Stimulated activated CD4-positive, alpha-beta T cell treated with anti-CD3 and anti-CD28 coated beads, TNF-alpha, amount 100 ng/mL, for 1 hour (primary cell): ENCODE measurements around the gene BEGAIN.

Experiments
- DNase-seq, 3 donors: peaks; one replicate each; pipeline ENCODE4 v3.0.0-alpha.2; 2020; ENCODE audit warnings: low read depth in 3 of 3, low spot score in 1 of 3

Gene BEGAIN

GRCh38 chr14:100587086-100587762 is at the start of gene BEGAIN:
BEGAIN (minus strand) TSS chr14:100587417; CDS start chr14:100587290, 127 bp downstream.
- peak in 1 of 3 donors; percentile 30 for DNase-seq

GRCh38 chr14:100636559-100636958 is 49.3 kb upstream of the BEGAIN start:
- DNase-seq: no peak

- DNase-seq: no peak
Measured at GRCh38 chr14:100634026-100634425, 46.8 kb upstream of the BEGAIN start.

- DNase-seq: no peak
Measured at GRCh38 chr14:100633406-100633805, 46.2 kb upstream of the BEGAIN start.

- no peak for DNase-seq
Measured at GRCh38 chr14:100629696-100630095, 42.5 kb upstream of the BEGAIN start.

GRCh38 chr14:100629098-100629497 is 41.9 kb upstream of the BEGAIN start:
- DNase-seq: no peak

- no peak for DNase-seq
Measured at GRCh38 chr14:100628225-100628624, 41.0 kb upstream of the BEGAIN start.

GRCh38 chr14:100626614-100627013 is 39.4 kb upstream of the BEGAIN start:
- no peak for DNase-seq

GRCh38 chr14:100623961-100624360 is 36.7 kb upstream of the BEGAIN start:
- DNase-seq: no peak

- no peak for DNase-seq
Measured at GRCh38 chr14:100623557-100623956, 36.3 kb upstream of the BEGAIN start.

- no peak for DNase-seq
Measured at GRCh38 chr14:100622708-100623485, 35.7 kb upstream of the BEGAIN start.

- no peak for DNase-seq
Measured at GRCh38 chr14:100622224-100622623, 35.0 kb upstream of the BEGAIN start.

- DNase-seq: no peak
Measured at GRCh38 chr14:100621806-100622205, 34.6 kb upstream of the BEGAIN start.

- DNase-seq: no peak
Measured at GRCh38 chr14:100620255-100621100, 33.3 kb upstream of the BEGAIN start.

- no peak for DNase-seq
Measured at GRCh38 chr14:100619396-100620254, 32.4 kb upstream of the BEGAIN start.

GRCh38 chr14:100618763-100619320 is 31.6 kb upstream of the BEGAIN start:
- no peak for DNase-seq

- no peak for DNase-seq
Measured at GRCh38 chr14:100618318-100618693, 31.1 kb upstream of the BEGAIN start.

- DNase-seq: no peak
Measured at GRCh38 chr14:100617410-100618317, 30.4 kb upstream of the BEGAIN start.

GRCh38 chr14:100616854-100617409 is 29.7 kb upstream of the BEGAIN start:
- no peak for DNase-seq
